Activated effector memory CD4-positive, alpha-beta T cell treated with anti-CD3 and anti-CD28 coated beads, Interleukin-2, amount 50 U/mL, for 16 hours (primary cell): ENCODE results near the gene MT1X.

Experiments
- DNase-seq: peaks from one replicate; pipeline ENCODE4 v3.0.0-alpha.2; 2020

MT1X gene

DNA sequence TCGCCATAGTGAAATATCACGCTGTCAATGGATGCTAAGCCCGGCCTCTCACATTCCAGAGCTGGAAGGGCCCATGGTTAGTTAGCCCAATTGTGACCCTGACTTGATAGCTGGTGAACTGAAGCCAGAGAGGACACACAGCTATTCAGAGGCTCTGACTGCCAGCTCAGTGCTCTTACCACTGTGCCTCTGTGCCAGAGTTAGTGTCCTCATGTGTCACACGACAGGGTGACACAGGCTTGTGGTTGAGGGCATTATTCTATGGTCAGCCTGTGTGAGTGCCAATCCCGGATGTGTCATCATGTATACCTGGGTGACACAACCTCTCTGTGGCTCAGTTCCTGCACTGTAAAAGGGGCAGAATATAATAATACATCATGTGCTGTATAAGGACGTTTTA lies 2.5 kb upstream of the MT1X start:
- DNase-seq, result no peak

- no peak for DNase-seq
Observed at GRCh38 chr16:56682703-56683397, 580 bp downstream of the MT1X start.

DNA sequence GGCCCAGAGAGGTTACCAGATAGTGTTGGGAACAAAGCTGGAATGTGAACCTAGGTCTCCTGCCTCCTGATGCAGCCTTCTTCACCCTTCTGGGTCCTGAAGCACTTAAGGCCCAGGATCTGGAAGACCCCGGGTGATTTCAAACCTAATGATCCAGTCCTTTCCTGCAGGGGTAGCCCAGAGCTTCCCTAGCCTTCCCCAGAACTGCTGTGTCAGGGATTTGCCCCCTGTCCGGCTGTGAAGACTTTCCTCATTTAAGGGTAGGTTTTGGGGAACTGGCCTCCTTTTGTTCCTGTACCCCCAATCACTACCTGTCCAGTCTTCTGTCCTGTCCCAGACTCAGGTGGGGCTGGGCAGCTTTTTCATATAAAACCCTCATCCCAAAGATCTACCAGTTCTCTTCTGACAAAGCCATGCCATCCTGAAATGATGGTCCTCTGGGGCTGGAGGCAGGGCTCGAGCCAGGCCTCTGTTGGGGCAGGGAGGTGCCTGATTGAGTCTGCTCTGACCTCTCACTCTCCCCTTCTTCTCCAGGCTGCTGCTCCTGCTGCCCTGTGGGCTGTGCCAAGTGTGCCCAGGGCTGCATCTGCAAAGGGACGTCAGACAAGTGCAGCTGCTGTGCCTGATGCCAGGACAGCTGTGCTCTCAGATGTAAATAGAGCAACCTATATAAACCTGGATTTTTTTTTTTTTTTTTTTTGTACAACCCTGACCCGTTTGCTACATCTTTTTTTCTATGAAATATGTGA lies 1.3 kb downstream of the MT1X start:
- no peak for DNase-seq

DNA sequence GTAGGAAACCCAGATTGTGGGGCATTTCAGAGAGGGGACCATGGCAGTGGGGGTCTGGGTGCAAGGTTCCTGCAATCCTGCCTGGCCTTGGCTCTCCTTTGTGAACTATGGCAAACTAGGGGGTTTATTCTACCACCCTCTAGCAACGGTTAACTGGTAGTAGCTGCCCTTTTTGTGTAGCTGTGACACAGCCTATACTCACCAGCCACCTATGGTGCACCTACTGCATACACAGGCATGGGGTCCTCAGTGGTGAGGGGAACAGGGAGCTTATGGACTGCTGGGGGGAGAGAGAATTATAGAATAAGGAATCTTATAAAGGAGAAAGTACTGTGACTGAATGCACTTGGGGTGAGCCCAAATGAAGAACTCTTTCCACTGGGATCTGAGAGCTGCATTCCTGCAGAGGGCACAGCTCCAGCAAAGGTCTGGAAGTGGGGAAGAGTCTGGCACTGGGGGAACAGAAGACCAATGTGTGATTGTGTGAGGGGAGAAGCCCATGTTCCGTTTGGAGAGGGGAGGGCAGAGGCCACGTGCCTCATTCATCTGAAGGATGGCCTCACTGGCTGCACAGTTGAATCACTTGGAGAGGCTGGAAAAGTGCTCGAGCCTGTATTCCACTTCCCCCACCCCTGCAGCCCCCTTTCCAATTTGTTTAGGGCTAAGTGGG lies 2.1 kb downstream of the MT1X start:
- DNase-seq, result no peak

- no peak for DNase-seq
Observed at GRCh38 chr16:56684926-56685590, 2.8 kb downstream of the MT1X start.

DNA sequence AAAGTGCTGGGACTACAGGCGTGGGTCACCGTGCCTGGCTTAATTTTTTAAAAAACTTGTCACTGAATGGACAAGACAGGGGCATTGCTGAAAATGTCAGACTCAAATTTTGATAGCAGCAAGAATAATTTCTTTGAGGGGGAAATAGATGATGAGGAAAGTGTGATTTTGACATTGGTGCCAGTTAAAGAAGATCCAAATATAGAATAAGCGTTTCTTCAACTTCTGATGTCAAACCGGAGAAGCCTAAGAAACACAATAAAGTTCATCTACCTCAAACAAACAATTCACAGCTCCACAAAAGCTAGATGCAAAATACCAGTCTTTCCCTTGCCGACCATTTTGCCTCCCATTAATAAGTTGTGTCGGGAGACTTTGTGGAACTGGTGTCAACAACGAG lies 4.5 kb downstream of the MT1X start:
- no peak for DNase-seq

DNA sequence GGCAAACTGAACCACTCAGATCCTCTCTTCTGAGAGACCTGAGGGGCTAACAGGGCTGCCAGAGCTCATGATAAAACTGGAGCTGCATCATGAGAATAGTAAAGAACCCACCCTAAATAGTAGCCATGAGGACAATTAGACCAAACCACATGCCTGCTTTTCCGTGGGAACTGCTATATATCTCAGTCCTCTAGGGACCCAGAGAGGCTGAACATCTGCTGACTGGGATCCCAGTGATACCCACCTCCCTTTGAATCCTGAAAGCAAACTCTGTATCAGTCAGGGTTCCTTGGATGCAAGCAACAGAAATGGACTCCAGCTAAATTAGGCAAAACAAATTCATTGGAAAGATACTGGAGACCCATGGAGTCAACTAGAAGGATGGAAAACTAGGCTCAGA lies 6.5 kb downstream of the MT1X start:
- no peak for DNase-seq

DNA sequence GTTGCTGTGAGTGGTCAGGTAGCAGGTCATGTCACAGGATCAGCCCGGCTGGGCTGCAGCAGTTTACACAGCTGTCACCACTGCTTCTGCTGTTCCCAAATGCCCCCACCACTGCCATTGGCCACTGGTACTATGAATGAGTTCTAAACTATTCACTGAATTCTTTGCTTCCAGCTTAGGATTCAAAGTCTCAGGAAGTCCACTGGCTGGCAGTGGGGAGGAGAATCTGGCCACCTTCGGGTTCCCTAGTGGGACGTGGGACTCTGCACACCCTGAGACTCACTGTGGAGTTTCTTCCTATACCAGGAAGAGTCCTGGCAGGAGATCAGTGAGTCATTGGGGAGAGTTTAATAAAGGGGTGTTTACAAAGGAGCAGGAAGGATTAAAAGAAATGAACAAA lies 6.9 kb downstream of the MT1X start:
- no peak for DNase-seq

DNA sequence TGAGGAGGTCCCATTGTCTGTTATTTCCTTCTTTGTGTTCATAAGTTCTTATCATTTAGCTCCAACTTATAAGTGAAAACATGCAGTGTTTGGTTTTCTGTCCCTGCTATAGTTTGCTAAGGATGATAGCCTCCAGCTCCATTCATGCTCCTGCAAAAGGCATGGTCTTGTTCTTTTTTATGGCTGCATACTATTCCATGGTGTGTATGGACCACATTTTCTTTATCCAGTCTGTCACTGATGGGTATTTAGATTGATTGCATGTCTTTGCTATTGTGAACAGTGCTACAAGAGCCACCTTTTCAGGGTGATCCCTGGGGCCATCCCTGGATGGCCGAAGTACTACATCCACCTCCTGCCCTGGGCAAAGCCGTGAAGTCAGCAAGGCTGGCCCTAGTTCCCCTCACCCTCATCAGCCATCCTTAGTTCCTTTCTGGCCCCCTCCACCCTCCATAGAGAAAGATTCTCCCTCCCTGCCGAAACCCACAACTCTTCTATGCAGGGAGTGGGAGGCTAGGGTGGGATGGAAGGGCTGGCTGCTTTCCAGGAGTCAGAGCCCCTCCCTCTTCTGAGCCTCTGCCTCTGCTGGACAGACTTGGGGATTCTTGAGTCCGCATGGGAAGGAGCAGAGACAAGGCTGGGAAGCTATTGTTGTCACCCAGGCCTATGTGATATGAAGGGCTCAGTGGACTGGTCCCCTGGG lies 8.3 kb downstream of the MT1X start:
- DNase-seq, result no peak

DNA sequence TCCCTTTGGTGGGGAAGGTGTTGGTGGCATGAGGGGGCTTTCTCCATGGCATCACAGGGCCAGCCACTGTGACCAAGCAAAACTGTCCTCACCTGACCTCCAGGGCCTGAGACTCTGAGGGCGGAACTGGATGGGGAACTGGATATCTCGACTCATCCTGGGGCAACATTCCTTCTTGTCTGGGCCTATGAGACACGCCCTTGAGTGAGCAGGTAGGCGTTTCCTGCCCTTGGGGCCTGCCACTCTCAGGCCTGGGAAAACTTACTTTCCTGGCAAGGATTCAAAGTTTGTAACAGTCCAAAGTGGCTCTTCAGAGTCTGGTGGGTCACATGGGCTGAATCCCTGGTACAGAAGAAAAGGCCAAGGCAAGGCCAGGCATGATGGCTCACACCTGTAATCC lies 9.6 kb downstream of the MT1X start:
- no peak for DNase-seq

- DNase-seq, result no peak
Observed at GRCh38 chr16:56695246-56695645, 13.0 kb downstream of the MT1X start.

- DNase-seq, result no peak
Observed at GRCh38 chr16:56697456-56698155, 15.3 kb downstream of the MT1X start.

GRCh38 chr16:56700195-56700594 lies 17.9 kb downstream of the MT1X start:
- no peak for DNase-seq

- DNase-seq, result no peak
Observed at GRCh38 chr16:56700631-56701030, 18.4 kb downstream of the MT1X start.

DNA sequence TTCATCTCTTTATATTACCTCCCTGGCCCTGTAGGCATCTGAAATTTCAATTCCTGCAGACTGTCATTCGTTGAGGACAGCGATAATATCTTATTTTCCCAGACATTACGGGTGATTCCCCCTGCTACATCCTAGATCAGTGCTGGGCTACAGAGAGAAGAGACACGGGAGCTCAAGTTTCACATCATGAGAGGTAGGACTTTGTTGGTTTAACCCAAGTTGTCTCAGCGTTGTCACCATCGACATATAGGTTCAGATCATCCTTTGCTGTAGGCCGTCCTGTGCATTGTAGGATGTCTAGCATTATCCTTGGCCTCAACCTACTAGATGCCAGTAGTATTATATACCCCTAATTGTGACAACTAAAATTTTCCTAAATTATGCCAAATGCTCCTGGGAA lies 19.3 kb downstream of the MT1X start:
- no peak for DNase-seq

GRCh38 chr16:56702836-56703235 lies 20.6 kb downstream of the MT1X start:
- DNase-seq, result no peak

- no peak for DNase-seq
Observed at GRCh38 chr16:56708525-56709442, 26.5 kb downstream of the MT1X start.

DNA sequence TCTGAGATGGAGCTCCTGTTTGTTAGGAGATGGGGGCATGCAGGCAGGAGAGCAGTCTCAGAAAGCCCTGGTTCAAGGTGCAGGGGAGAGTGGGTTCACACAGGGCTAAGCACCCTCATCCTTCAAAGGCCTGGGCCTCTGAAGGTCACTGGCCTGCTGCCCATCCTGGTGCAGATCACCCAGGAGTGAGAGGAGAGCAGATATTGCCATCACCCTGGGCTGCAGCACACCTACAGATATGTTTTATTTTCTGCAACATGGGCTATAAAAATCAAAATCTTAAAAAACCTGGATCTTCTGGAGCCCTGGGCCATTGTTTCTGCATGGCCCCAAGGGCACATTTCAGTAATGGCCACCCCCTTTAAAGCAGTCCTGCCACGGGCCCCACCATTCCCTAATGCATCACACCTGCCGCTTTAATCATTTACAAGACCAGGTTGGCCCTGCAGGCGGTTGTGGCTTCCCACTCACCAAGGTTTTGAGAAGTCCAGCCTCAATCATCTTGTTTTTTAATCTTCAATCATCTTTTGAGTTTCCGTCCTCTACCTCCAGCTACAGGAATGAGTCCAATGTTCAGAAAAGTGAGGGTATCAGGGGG lies 27.3 kb downstream of the MT1X start:
- DNase-seq, result no peak

- no peak for DNase-seq
Observed at GRCh38 chr16:56710181-56710737, 28.0 kb downstream of the MT1X start.

DNA sequence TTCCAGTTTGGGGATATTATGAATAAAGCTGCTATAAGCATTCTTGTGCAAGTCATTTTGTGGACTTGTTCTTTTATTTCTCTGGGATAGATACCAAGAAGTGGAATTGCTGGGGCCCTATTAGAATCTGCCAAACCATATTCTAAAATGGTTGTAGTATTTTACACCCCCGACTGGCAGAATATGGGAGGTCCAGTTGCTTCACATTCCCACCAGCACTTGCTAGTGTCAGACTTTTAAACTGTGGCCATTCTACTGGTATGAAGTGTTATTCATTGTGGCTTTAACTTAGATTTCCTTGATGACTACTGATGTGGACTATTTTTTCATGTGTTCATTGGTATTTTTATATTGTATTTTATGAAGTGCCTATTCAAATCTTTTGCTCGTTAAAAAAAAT lies 29.6 kb downstream of the MT1X start:
- no peak for DNase-seq
